ENCODE data around the gene SNRPD2.

The SNRPD2 gene

DNA sequence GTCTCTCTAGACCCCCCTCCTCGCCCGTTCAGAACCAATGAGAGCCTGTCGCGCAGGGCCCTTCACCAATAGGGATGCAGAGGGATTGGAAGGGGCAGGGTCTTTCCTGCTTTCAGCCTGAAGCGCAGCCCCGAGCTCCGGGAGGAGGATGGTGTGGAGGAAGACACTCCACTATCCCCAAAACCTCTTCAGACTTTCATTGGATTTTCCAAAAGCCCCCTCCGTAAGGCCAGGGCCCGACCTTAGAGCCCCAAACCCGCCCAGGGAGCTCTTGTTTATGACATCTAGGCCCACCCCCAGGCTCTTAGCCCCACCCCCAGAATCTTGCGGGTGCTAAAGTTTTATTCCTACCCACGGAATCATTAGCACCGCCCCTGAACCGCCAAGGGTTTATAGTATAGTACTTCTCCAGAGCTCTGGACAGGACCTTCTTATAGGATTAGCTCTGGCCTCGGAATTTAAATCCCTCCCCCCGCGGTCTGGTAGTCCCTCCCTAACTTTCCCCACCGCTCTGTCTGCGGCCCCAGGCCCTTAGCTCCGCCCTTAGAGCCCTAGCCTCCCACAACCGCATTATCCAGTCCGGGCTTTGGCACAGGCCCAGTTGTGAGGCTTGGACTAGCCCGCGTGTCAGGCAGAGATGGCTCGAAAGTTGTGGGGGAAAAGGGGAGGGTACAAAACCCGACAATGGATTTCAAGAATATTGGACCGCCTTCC lies 46.0 kb downstream of the SNRPD2 start:
- no peaks in the 10 kb centered on the region for H3K36me3 ChIP-seq (ENCODE audit: low read depth)
- ATAC-seq (ENCODE audit: low read depth) (peak; percentile 61), DNase-seq (ENCODE audit: low spot score) (peak; percentile 85)
- no peaks in the 10 kb centered on the region for H3K27me3 ChIP-seq (ENCODE audit: insufficient read depth, poor library complexity, severe bottlenecking)
- TF ChIP-seq, protein P1, sequence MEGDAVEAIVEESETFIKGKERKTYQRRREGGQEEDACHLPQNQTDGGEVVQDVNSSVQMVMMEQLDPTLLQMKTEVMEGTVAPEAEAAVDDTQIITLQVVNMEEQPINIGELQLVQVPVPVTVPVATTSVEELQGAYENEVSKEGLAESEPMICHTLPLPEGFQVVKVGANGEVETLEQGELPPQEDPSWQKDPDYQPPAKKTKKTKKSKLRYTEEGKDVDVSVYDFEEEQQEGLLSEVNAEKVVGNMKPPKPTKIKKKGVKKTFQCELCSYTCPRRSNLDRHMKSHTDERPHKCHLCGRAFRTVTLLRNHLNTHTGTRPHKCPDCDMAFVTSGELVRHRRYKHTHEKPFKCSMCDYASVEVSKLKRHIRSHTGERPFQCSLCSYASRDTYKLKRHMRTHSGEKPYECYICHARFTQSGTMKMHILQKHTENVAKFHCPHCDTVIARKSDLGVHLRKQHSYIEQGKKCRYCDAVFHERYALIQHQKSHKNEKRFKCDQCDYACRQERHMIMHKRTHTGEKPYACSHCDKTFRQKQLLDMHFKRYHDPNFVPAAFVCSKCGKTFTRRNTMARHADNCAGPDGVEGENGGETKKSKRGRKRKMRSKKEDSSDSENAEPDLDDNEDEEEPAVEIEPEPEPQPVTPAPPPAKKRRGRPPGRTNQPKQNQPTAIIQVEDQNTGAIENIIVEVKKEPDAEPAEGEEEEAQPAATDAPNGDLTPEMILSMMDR (IDR thresholded peaks at IDR 0.05; ENCODE audit: poor library complexity, severe bottlenecking) = no peak
- no peaks in the 10 kb centered on the region for H3K9me3 ChIP-seq (ENCODE audit: severe bottlenecking)
- peaks cover 13% of the 10 kb centered on the region for H3K4me1 ChIP-seq (ENCODE audit: insufficient read depth, poor library complexity, severe bottlenecking)
- peak overlapping the region; percentile 27 for H3K4me3 ChIP-seq (ENCODE audit: severe bottlenecking)
- H3K27ac ChIP-seq (ENCODE audit: poor library complexity, severe bottlenecking) = no peak overlapping the region

DNA sequence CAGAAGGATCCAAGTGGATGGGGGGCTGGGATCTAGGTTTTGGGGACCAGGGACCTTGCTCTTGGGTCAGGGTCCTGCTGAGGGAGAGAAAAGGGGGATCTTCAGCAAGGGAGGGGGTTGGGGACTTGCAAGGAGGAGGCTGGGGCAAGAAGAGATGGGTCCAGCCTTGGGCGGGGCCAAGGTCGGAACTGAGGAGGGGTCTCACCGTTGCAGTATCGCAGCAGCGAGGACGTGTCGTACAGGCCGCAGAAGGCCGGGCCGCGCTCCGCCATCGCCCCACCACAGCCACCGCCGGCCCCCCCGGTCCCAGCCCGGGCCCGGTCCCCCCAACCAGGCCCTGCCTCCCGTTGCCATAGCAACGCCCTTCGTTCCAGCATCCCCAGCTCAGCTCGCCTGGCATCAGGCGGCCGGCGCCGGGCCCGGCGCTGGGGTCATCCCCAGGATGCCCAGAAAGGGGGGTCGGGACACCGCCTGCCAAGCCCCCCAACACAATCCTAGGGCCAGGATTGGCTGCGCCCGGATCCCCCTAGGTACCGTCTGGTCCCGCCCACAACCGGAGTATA lies 46.6 kb downstream of the SNRPD2 start:
- Histone ChIP-seq H3K9me3 (ENCODE audit: severe bottlenecking) (no peaks in the 10 kb centered on the region), H3K27me3 (ENCODE audit: insufficient read depth, poor library complexity, severe bottlenecking) (no peaks in the 10 kb centered on the region), H3K36me3 (ENCODE audit: low read depth) (no peaks in the 10 kb centered on the region), H3K4me3 (ENCODE audit: severe bottlenecking) (peak overlapping the region; percentile 27), H3K27ac (ENCODE audit: poor library complexity, severe bottlenecking) (no peak overlapping the region), H3K4me1 (ENCODE audit: insufficient read depth, poor library complexity, severe bottlenecking) (peaks cover 13% of the 10 kb centered on the region)
- TF ChIP-seq, protein P1 (IDR thresholded peaks at IDR 0.05; ENCODE audit: poor library complexity, severe bottlenecking) = no peak
- DNase-seq (ENCODE audit: low spot score) = no peak
- no peak for ATAC-seq (ENCODE audit: low read depth)

DNA sequence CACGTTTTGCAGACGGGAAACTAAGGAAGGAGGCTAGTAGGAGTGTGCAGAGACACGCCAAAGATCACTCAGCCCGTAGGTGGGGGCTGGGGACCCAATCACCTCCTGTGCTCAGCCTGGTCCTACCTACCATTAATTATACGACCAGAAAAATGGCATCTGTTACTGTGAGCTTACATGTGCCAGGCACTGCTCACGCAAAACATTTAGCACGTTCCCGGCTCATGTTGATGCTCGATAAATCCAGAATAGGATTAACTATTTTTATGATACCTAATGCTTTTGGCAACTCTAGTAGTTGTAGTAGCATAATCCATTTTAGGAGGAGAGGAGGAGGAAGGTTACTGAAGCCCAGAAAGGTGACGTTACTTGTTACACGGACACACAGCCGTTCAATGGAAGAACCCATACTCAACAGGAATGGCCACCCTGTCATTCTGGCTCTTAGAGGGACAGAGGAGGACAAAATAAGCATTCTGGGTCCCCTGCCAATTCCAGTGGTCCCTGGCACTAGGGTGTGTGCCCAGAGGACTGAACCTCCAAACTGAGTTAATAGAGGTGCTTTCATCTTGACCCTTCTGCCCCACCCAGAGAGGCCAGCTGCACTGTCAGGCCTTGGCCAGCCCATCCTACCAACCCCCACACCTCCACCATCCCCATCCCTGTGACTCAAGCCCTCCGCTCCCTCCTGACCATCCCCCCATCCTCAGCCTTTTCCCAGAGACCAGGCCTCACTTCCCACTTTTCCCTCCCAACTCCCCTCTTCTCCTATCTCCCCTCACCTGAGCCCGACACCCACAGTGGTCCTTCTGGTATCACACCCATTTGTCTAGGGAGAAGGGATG lies 47.6 kb downstream of the SNRPD2 start:
- DNase-seq (ENCODE audit: low spot score) = no peak
- ATAC-seq (ENCODE audit: low read depth) = no peak
- Histone ChIP-seq H3K9me3 (ENCODE audit: severe bottlenecking) (no peaks in the 10 kb centered on the region), H3K27ac (ENCODE audit: poor library complexity, severe bottlenecking) (no peak overlapping the region), H3K36me3 (ENCODE audit: low read depth) (no peaks in the 10 kb centered on the region), H3K4me3 (ENCODE audit: severe bottlenecking) (no peak overlapping the region), H3K27me3 (ENCODE audit: insufficient read depth, poor library complexity, severe bottlenecking) (no peaks in the 10 kb centered on the region), H3K4me1 (ENCODE audit: insufficient read depth, poor library complexity, severe bottlenecking) (peaks cover 13% of the 10 kb centered on the region)
- TF ChIP-seq, protein P1 (IDR thresholded peaks at IDR 0.05; ENCODE audit: poor library complexity, severe bottlenecking) = no peak

DNA sequence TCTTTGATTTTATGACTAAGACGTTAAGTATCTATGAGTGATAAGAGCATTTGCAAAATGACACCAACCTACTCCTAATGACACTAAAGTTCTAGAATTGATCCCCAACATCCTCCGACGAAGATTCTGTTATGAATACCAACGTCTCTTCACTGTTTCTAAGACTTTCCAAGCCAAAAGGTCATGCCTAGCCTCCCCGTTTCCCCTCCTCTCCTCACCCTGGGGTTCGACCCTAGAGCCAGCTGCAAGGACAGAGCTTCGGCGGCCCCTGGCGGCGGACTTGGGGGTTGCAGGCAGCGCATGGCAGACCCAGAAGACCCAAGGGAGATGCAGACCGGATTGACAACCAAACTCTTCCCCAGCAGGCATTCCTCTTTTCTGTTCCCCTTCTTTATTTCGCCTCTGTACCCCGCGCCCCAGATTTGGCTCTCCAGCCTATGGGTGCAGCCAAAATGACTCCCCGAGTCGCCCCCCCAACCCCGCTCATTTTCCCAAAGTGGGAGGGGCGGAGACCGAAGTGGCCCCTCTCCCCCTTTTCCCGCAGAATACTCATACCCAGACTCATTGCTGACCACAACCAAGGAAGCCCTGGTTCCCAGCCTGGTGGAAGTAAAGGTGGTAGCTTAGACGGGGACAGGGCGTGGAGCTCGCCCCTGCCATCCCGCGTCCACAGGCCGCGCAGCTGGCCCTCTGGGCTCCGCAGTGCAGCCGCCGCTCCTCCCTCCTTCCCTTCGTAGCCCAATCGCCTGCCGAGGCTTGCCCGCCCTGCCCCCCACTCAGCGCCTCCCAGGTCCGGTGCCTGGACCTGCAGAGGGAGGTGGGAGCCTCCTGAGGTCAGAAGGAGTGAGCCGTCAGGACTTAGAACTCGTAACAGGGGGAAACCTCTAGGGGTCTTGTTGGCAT lies 48.5 kb downstream of the SNRPD2 start:
- H3K4me1 ChIP-seq (ENCODE audit: insufficient read depth, poor library complexity, severe bottlenecking) = peaks cover 13% of the 10 kb centered on the region
- ATAC-seq (ENCODE audit: low read depth) (no peak), DNase-seq (ENCODE audit: low spot score) (no peak)
- no peaks in the 10 kb centered on the region for H3K36me3 ChIP-seq (ENCODE audit: low read depth)
- H3K27ac ChIP-seq (ENCODE audit: poor library complexity, severe bottlenecking) = peak overlapping the region; percentile 90
- no peak overlapping the region for H3K4me3 ChIP-seq (ENCODE audit: severe bottlenecking)
- TF ChIP-seq, protein P1 (IDR thresholded peaks at IDR 0.05; ENCODE audit: poor library complexity, severe bottlenecking) = peak; percentile 85
- no peaks in the 10 kb centered on the region for H3K27me3 ChIP-seq (ENCODE audit: insufficient read depth, poor library complexity, severe bottlenecking)
- H3K9me3 ChIP-seq (ENCODE audit: severe bottlenecking) = no peaks in the 10 kb centered on the region

Measured in RWPE2 (cell line).